Endothelial cell of umbilical vein (primary cell): ENCODE data around the gene LPIN1. TPM values are rescaled to one million over a fixed set of nuclear protein-coding genes. Genes with fewer than 3 reads are reported as not detected.

Experiments used
- BruUV-seq: library from RNA; stranded (reverse); fragments of 400-500 nt; replicated peaks from 2 replicates; lab custom pipeline; 2021; lab: Mats Ljungman, UMichigan
- CTCF ChIA-PET: fragments of 300-600, 350-600 bp; sonication (Branson Sonifier 250); formaldehyde crosslinking; loops from one replicate; lab custom pipeline; 2021; ENCODE audit warnings: antibody characterized with exemption, inconsistent platforms; lab: Charles Lee
- POLR2A ChIA-PET: fragments of 300-600, 350-600 bp; sonication (Branson Sonifier 250); formaldehyde crosslinking; loops from one replicate; lab custom pipeline; 2021; ENCODE audit warnings: antibody characterized with exemption, inconsistent platforms; lab: Charles Lee
- DNase-seq: peaks from one replicate; pipeline ENCODE4 v3.0.0-alpha.2; 2011; ENCODE audit warnings: low read depth, low spot score
- FAIRE-seq: peaks from 2 replicates; lab custom pipeline; 2011; peaks lifted over from hg19 to GRCh38; lab: Jason Lieb, UNC
- H2AFZ ChIP-seq: 2 replicates; pipeline ENCODE4 v1.6.0; 2012; ENCODE audit warnings: low read depth, low read length, control low read depth, inconsistent platforms
- H3K27ac ChIP-seq: 2 replicates; pipeline ENCODE4 v1.5.1; 2011; ENCODE audit warnings: low read depth, mild to moderate bottlenecking, control low read depth, low read length, moderate library complexity; ENCODE audit not compliant: insufficient read depth
- H3K27me3 ChIP-seq, 2 experiments: 2 replicates each; pipeline versions ENCODE4 v1.6.0 to v1.6.1; 2011; ENCODE audit warnings: low read length in 2 of 2, mixed read lengths in 1 of 2; ENCODE audit not compliant: control insufficient read depth in 2 of 2, insufficient read depth in 2 of 2
- H3K36me3 ChIP-seq, 2 experiments: 2 replicates in 1 of 2; 3 replicates in 1 of 2; pipeline ENCODE4 v1.5.1; 2011; ENCODE audit warnings: low read length in 2 of 2, mild to moderate bottlenecking in 1 of 2, moderate library complexity in 1 of 2; ENCODE audit not compliant: control insufficient read depth in 2 of 2, insufficient read depth in 2 of 2; ENCODE audit errors: extremely low read depth in 1 of 2
- H3K4me1 ChIP-seq: 3 replicates; pipeline ENCODE4 v1.5.1; 2011; ENCODE audit warnings: mild to moderate bottlenecking, low read length; ENCODE audit not compliant: control insufficient read depth, insufficient read depth; ENCODE audit errors: extremely low read depth
- H3K4me2 ChIP-seq: 2 replicates; pipeline ENCODE4 v1.6.1; 2011; ENCODE audit warnings: low read length, control low read depth, mixed read lengths; ENCODE audit not compliant: insufficient read depth
- H3K4me3 ChIP-seq, 3 experiments: fragments of 200-600 bp in 1 of 3; sonication (generic), shearing (Covaris generic) in 1 of 3; replicated peaks in 1 of 3; 2 replicates each; pipeline ENCODE4 v1.5.1; 2011 to 2016; ENCODE audit warnings: control low read depth in 3 of 3, low read length in 3 of 3, mild to moderate bottlenecking in 2 of 3, inconsistent platforms in 1 of 3, low read depth in 1 of 3, moderate library complexity in 1 of 3; ENCODE audit not compliant: insufficient read depth in 1 of 3
- H3K79me2 ChIP-seq: 2 replicates; pipeline ENCODE4 v1.6.0; 2012; ENCODE audit warnings: low read length, inconsistent platforms; ENCODE audit not compliant: control insufficient read depth, insufficient read depth
- H3K9ac ChIP-seq: replicated peaks from 2 replicates; pipeline ENCODE3; 2011; ENCODE audit warnings: low read length, control low read depth; ENCODE audit not compliant: insufficient read depth; ENCODE audit errors: extremely low read depth
- H3K9me1 ChIP-seq: replicated peaks from 3 replicates; pipeline ENCODE4 v1.6.0; 2011; ENCODE audit warnings: mild to moderate bottlenecking, low read length; ENCODE audit not compliant: control insufficient read depth, insufficient read depth; ENCODE audit errors: extremely low read depth
- H3K9me3 ChIP-seq: replicated peaks from 2 replicates; pipeline ENCODE4 v1.5.1; 2012; ENCODE audit warnings: low read length, inconsistent platforms; ENCODE audit not compliant: control insufficient read depth, insufficient read depth
- H4K20me1 ChIP-seq: replicated peaks from 2 replicates; pipeline ENCODE3; 2011; ENCODE audit warnings: mild to moderate bottlenecking, low read length; ENCODE audit not compliant: control insufficient read depth, insufficient read depth; ENCODE audit errors: extremely low read depth
- CTCF ChIP-seq, 2 donors: IDR thresholded peaks; 1 replicate in 1 of 2; 2 replicates in 1 of 2; pipeline ENCODE4 v1.5.1; 2011; ENCODE audit warnings: low read length in 2 of 2, mild to moderate bottlenecking in 2 of 2, moderate library complexity in 2 of 2, control low read depth in 1 of 2, inconsistent platforms in 1 of 2, low read depth in 1 of 2; ENCODE audit not compliant: insufficient read depth in 1 of 2; ENCODE audit errors: extremely low read depth in 1 of 2
- EZH2 ChIP-seq: IDR thresholded peaks from 2 replicates; pipeline ENCODE4 v1.6.1; 2012; ENCODE audit warnings: borderline replicate concordance, low read depth, mild to moderate bottlenecking, moderate library complexity, low read length, inconsistent platforms; ENCODE audit not compliant: severe bottlenecking
- FOS ChIP-seq: IDR thresholded peaks from 2 replicates; pipeline ENCODE4 v1.6.1; 2011; ENCODE audit warnings: mild to moderate bottlenecking, low read length, moderate library complexity, borderline replicate concordance; ENCODE audit not compliant: insufficient read depth
- GATA2 ChIP-seq: IDR thresholded peaks from 2 replicates; pipeline ENCODE4 v1.7.0; 2011; ENCODE audit warnings: low read depth, mild to moderate bottlenecking, moderate library complexity, mixed read lengths, low read length; ENCODE audit not compliant: insufficient read length, insufficient read depth
- JUN ChIP-seq: IDR thresholded peaks from 2 replicates; pipeline ENCODE4 v1.6.1; 2011; ENCODE audit warnings: borderline replicate concordance, low read depth; ENCODE audit not compliant: insufficient read length, insufficient read depth
- MAX ChIP-seq: IDR thresholded peaks from 2 replicates; pipeline ENCODE4 v1.6.1; 2011; ENCODE audit not compliant: insufficient read depth, insufficient read length
- MYC ChIP-seq: IDR thresholded peaks from one replicate; pipeline ENCODE4 v1.6.1; 2011; ENCODE audit warnings: mild to moderate bottlenecking, low read depth, low read length
- POLR2A ChIP-seq: IDR thresholded peaks from 2 replicates; pipeline ENCODE4 v1.6.1; 2012; ENCODE audit warnings: low read depth, mild to moderate bottlenecking, control low read depth, low read length
- dilution Hi-C: fragments of 300-500 bp; cut with MboI; formaldehyde crosslinking; loops from one replicate; pipeline ENCODE4 v1.15.0; 2019; ENCODE audit warnings: low sequenced_read_pairs; ENCODE audit not compliant: extremely low pct_ligation_motif_present
- intact Hi-C: fragments of 100-400 bp; cut with micrococcal nuclease; formaldehyde crosslinking; loops from one replicate; pipeline ENCODE4 v1.10.0; 2022
- polyA plus RNA-seq, 4 experiments: library from polyadenylated mRNA; depleted of rRNA in 3 of 4; stranded (reverse) in 3 of 4; unstranded in 1 of 4; fragments of >200 nt; gene quantifications; 2 replicates each; pipeline versions ENCODE4 v1.2.1 to v1.2.3, GENCODE V29; 2011 to 2012; ENCODE audit warnings: missing spikeins in 1 of 4
- total RNA-seq: library from RNA; stranded (reverse); gene quantifications from 2 replicates; pipeline ENCODE4 v1.2.3, GENCODE V29; 2021

LPIN1 gene
- total and polyA plus RNA-seq, 2 donors (not counting 3 experiments of a cell fraction or from before 2014, with no cell fraction given), result 26.6 to 80.4 TPM

GRCh38 chr2:11874861-11875260 is 128.4 kb downstream of the LPIN1 start:
- CTCF ChIA-PET, result no interaction called here
- Histone ChIP-seq H3K9ac (no peak overlapping the region), H3K4me2 (no peak overlapping the region), H4K20me1 (no peaks in the 10 kb centered on the region), H3K9me3 (no peaks in the 10 kb centered on the region), H3K9me1 (no peaks in the 10 kb centered on the region), H2AFZ (no peak overlapping the region), H3K4me3 (no peak overlapping the region), H3K4me1 (peaks cover 3% of the 10 kb centered on the region), H3K36me3 (no peaks in the 10 kb centered on the region), H3K27me3 (peaks cover 0 to 2% of the 10 kb centered on the region in 2 experiments), H3K79me2 (no peaks in the 10 kb centered on the region), H3K27ac (no peak overlapping the region)
- FAIRE-seq, result no peak
- intact Hi-C loops, result no loop called here
- TF ChIP-seq EZH2 (no peak), FOS (no peak), POLR2A (no peak), GATA2 (no peak), MYC (no peak), CTCF (IDR thresholded peaks at IDR 0.05; ENCODE audit: extremely low read depth in 1 of 2, insufficient read depth in 1 of 2, low read depth in 1 of 2, low read length in 2 of 2) (no peak), MAX (no peak), JUN (no peak)
- DNase-seq, result no peak
- dilution Hi-C loops, result no loop called here
- no TSS peak for BruUV-seq
- POLR2A ChIA-PET, result no interaction called here
